ENCODE results near the gene BIRC2.
"Not testable (repeated sequence)": the region's sequence is repeated elsewhere in the genome, so short reads cannot be mapped to it uniquely, and the experiment has no call there.

The BIRC2 gene

DNA sequence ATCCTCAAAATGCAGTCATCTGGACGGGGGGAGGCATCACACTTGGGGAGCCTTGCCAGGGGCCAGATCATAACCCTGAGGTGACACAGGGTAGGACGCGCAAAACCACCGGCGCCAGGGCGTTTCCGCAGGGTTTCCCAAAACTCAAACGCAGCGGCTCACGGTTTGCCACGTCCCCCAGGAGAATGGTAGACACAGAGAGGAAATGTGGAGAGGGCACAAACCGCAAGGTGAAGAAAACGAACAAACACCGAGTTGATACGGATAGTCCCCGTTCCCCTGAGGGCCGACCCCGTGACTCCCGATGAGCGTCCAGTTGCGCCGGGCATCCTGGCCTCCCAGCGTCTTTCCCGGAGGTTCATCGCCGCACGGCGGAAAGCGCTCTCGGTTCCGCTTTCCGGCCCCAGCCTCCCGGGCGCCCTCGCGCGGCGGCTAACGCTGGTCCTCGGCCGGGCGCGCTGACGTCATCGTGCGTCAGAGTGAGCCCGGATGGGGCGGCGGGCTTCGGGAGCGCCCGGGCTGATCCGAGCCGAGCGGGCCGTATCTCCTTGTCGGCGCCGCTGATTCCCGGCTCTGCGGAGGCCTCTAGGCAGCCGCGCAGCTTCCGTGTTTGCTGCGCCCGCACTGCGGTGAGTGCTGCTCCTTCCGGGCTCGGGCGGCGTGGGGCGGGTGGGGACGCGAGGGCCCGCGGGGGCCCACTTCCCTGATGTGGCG lies at the start of gene BIRC2:
Gene BIRC2, plus strand, starts transcription at position 467 of the 714 bp plus-strand sequence. CDS start 2,641 bp downstream, outside the sequence.
- no peak for FAIRE-seq

GRCh38 chr11:102300837-102301236 lies 46.2 kb upstream of the BIRC2 start:
- FAIRE-seq, result not testable (repeated sequence)

- no peak for FAIRE-seq
These were observed 44.8 kb upstream of the BIRC2 start for GRCh38 chr11:102302241-102302640.

DNA sequence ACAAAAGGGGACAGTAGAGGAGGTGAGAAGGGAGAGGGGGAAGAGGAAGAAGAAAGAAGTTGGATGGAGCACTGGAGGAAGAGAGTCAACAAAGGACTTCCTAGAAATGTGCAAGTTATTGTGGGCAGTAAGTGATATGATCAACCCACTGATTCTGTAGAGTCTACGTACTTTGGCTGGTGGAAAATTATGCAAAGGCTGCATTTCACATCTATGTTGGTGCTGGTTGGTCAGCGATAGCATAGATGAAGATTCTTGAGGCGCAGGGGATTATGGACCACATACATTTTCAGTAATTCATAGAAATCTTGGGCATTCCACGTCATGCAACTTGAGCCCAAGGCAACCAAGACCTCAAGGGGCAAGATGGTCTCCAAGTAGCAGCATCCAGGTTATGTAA lies 42.3 kb upstream of the BIRC2 start:
- no peak for FAIRE-seq

DNA sequence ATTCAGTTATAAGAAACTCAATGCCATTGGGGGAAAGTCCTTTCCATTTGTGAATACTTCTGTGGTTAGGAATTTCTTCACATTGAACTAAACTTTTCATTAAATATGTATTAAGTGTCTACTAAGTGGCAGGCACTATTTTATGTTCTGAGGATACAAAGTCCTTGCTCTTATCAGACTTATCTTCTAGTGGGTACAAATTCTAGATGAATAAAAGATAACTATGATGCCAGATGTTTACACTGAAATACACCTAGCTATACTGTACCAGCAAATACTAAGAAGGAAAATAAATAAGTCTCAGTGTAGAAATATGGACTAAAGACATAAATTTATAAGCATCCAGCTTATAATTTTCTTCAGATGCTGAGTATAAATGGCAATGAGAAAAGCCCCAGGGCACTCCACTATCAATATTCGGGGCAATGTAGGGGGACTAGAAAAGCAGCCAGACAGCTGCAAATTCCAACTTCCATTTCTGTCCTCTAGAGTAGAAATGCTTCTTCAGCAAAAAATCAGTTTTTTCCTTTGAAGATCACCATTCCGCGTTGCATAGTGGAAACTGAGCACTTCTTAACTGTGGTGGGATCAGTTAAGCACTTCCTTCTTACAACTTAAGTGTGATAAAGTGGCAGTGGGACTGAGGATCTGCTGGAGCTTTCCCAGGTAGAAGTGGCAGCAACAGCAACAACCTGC lies 41.5 kb upstream of the BIRC2 start:
- no peak for FAIRE-seq

GRCh38 chr11:102306048-102306597 lies 40.9 kb upstream of the BIRC2 start:
- no peak for FAIRE-seq

- FAIRE-seq, result no peak
These were observed 39.9 kb upstream of the BIRC2 start for GRCh38 chr11:102306817-102307726.

DNA sequence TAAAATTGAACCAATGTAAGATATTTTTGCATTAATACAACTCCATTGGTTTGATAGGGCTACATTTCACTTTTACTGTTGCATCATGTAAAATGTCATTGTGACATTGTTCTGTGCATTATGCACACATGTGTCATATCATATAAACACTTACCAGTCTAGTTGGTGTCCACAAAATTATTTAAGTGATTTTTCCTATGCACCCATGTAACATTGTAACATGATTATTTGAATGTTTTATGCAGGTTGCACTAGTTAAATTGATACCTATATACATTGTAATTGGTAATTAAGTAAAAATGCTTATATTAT lies 39.3 kb upstream of the BIRC2 start:
- no peak for FAIRE-seq

- FAIRE-seq, result no peak
These were observed 37.1 kb upstream of the BIRC2 start for GRCh38 chr11:102309621-102310541.

DNA sequence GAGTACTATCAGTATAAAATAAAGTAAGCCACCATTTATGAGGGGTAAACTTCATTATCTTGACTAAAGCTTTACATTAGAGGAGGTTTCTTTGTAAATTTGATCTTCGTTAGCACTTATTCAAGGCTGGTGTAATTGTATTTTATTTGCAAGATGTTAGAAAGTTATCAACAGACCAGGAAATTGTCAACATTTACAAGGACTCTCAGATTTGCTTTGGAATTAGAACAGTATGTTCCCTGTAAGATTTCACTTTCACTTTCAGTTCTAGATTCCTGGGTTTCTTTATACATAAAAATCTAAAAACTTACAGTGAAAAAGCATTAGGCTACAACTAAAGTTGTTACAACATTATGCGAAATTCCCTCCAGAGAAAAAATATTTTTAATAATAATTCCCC lies 34.3 kb upstream of the BIRC2 start:
- peak; percentile 74 for FAIRE-seq

GRCh38 chr11:102313238-102313940 lies 33.6 kb upstream of the BIRC2 start:
- no peak for FAIRE-seq

DNA sequence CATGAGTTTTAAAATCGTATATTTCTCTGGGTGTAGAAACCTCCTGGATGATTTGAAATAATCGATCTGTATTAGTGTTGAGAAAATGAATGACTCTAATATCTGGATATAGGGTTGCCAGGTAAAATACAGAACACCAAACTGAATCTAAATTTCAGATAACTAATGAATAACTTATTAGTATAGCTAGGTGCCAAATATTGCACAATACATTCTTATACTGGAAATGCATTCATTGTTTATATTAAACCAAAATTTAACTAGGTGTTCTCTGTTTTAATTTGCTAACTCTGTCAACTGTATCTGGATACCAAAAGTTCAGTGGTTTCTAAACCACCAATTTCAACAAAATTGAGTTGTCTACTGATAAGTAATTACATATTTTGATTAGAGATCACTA lies 32.2 kb upstream of the BIRC2 start:
- peak; percentile 5 for FAIRE-seq

DNA sequence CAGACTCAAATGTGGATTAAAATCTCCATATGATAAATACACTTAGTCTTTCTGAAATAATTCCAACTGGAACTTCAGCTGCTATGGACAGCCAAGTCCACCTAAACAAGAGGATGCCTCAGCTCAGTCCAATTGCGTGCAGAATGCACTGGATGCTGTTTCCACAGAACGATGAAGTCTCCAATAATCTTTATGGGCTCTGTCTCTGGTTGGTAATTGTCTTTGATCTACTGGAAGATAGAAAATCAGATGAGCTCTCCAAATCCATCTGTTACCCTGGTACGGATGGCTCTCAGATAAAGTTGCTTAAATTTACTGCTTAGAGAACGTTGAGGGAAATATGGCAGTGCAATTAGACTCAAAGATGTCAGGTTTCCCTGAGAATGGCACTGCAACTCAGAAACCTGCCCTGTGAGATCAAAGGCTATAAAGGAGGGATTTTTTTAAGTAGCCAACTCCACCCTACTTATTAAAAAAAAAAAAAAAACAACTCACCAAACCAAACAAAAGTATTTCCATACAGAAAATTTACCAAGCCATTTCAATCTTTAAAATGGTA lies 30.6 kb upstream of the BIRC2 start:
- FAIRE-seq, result no peak

- peak; percentile 79 for FAIRE-seq
These were observed 29.8 kb upstream of the BIRC2 start, which contains the start of gene BIRC3 for GRCh38 chr11:102317099-102317767. BIRC3 (plus strand) TSS chr11:102317484; CDS start chr11:102324510, 7,026 bp downstream.

DNA sequence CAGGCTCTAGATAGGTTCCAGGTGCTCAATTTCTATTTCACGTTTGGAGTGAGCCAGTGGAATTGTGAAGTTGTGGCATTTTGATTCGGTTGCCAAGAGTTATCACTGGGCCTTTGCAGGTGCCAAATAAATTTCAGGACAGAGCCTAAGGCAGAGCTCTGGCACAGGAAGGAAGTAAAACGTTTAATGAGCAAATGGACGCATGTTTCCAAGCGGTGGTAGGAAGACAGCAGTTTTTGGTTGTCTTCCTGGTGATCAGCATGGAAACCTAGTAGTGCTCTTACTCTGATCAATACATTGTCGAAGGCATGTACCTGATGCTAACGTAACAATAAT lies 29.3 kb upstream of the BIRC2 start:
- FAIRE-seq, result no peak

DNA sequence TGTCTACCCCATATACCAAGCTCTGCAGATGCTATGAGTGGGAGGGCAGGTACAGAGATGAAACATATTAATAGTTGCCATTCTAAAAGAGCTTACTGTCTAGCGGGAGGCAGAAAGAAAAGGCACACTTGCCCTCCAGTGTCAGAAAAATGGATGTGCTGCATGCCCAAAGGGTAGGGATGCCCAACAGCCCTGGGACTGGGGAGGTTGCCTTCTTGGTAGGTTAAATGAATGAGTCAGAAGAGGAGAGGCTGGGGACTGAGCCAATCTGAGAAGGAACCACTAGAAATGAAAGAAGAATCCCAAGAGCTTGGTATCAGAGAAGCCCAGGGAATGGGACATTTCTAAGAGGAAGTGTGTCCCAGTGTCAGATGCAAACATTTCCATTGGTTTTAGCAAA lies 28.5 kb upstream of the BIRC2 start:
- no peak for FAIRE-seq

DNA sequence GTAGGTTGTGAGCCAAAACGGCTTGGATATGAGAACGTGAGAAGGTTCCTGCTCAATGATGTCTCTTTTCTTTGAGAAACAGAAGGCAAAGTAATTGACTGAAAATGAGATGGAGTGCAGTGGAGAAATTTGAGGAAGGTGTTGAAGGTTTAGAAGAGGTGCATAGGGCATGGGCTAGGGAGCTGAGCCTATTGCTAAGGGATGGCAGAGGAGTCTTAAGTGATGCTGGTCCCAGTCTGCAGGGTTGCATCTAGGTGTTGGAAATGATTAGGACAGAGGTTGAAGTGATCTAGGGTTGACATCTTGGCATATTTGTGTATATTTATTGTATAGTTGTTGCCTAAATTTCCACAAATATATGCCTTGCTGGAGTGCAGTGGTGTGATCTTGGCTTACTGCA lies 27.5 kb upstream of the BIRC2 start:
- no peak for FAIRE-seq

DNA sequence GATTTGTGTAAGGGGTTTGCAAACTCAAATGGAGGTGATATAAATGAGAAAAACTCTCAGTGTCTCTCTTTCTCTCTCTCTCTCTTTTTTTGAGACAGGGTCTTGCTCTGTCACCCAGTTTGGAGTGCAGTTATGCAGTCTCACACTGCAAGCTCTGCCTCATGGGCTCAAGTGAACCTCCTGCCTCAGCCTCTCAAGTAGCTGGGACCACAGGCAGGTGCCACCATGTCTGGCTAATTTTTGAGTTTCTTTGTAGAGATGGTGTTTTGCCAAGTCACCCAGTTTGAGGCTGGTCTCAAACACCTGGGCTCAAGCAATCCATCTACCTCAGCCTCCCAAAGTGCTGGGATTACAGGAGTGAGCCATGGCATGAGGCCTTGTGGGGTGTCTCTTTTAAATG lies 26.8 kb upstream of the BIRC2 start:
- FAIRE-seq, result no peak

- no peak for FAIRE-seq
These were observed 26.3 kb upstream of the BIRC2 start for GRCh38 chr11:102320679-102321078.

DNA sequence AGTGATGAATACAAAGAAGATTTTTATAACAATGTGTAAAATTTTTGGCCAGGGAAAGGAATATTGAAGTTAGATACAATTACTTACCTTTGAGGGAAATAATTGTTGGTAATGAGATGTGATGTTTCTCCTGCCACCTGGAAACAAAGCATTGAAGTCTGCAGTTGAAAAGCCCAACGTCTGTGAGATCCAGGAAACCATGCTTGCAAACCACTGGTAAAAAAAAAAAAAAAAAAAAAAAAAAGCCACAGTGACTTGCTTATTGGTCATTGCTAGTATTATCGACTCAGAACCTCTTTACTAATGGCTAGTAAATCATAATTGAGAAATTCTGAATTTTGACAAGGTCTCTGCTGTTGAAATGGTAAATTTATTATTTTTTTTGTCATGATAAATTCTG lies 24.5 kb upstream of the BIRC2 start:
- no peak for FAIRE-seq
